H1 (cell line): ENCODE measurements around the gene CYP51A1. TPM values are rescaled to one million over a fixed set of nuclear protein-coding genes. Genes with fewer than 3 reads are reported as not detected.

Experiments
- CHD7 ChIP-seq: fragments of 300-600 bp; sonication (generic); IDR thresholded peaks from 2 replicates; pipeline ENCODE4 v1.7.1; 2012; ENCODE audit warnings: low read length, moderate library complexity, mild to moderate bottlenecking, inconsistent platforms; ENCODE audit not compliant: insufficient replicate concordance
- MAFK ChIP-seq: IDR thresholded peaks from 2 replicates; pipeline ENCODE4 v1.6.1; 2012; ENCODE audit warnings: low read depth, mild to moderate bottlenecking, improper control_type of control experiment, low read length
- RAD21 ChIP-seq, 2 experiments: IDR thresholded peaks in 1 of 2; conservative IDR thresholded peaks in 1 of 2; 2 replicates each; pipeline ENCODE4 v1.6.1; 2011; ENCODE audit warnings: low read depth in 2 of 2, low read length in 2 of 2, improper control_type of control experiment in 1 of 2, inconsistent platforms in 1 of 2, mild to moderate bottlenecking in 1 of 2, moderate library complexity in 1 of 2
- TAF7 ChIP-seq: optimal IDR thresholded peaks from 2 replicates; pipeline ENCODE3; 2011; ENCODE audit warnings: low read depth, mild to moderate bottlenecking, inconsistent platforms, low read length, moderate library complexity, borderline replicate concordance
- polyA plus RNA-seq, 7 experiments: library from polyadenylated mRNA; depleted of rRNA in 3 of 7; stranded (reverse) in 5 of 7; unstranded in 2 of 7; fragments of >200 nt in 5 of 7; fragments of 200-250 nt in 2 of 7; gene quantifications; 1 replicate in 5 of 7; 2 replicates in 1 of 7; 4 replicates in 1 of 7; pipeline versions ENCODE4 v1.2.1 to v1.2.3, GENCODE V29; 2011 to 2013; ENCODE audit warnings: missing spikeins in 2 of 7, mixed read lengths in 2 of 7
- total RNA-seq: library from RNA; stranded (reverse); fragmentation: NEBNext Ultra II Directional; extraction: Animal tissue kit (Norgen Biotek cat#: 25700); gene quantifications from 2 replicates; pipeline ENCODE4 v1.2.1, GENCODE V29; 2021

CYP51A1 gene
- total and polyA plus RNA-seq, 2 of the 8 experiments (the other 6 are each of a cell fraction or from before 2014, with no cell fraction given) = 9.8 to 111 TPM

GRCh38 chr7:92088266-92088665 lies 46.0 kb downstream of the CYP51A1 start (continued):
- TF ChIP-seq CHD7 = no peak
- no peak for TF ChIP-seq TAF7
- no peak for TF ChIP-seq RAD21 (IDR thresholded peaks at IDR 0.05 in 1 of 2, conservative IDR thresholded peaks at IDR 0.05 in 1 of 2; ENCODE audit: low read depth in 2 of 2, low read length in 2 of 2)
- TF ChIP-seq MAFK = no peak
